ENCODE measurements around the gene IDI1.
"Not testable (repeated sequence)": the region's sequence is repeated elsewhere in the genome, so short reads cannot be mapped to it uniquely, and the experiment has no call there.

Gene IDI1

GRCh38 chr10:1048732-1049424 lies at the start of gene IDI1:
TSS of gene IDI1 (minus strand) at chr10:1049119. CDS start at chr10:1049003, 116 bp downstream.
- peak; percentile 95 to 97 for DNase-seq

GRCh38 chr10:1097436-1097835 lies 48.5 kb upstream of the IDI1 start:
- no peak for DNase-seq

GRCh38 chr10:1096287-1096889 lies 47.5 kb upstream of the IDI1 start:
- no peak for DNase-seq

GRCh38 chr10:1095498-1095897 lies 46.6 kb upstream of the IDI1 start:
- no peak for DNase-seq

- no peak for DNase-seq
Observed at GRCh38 chr10:1094112-1095057, 45.5 kb upstream of the IDI1 start.

- no peak for DNase-seq
Observed at GRCh38 chr10:1093696-1094095, 44.8 kb upstream of the IDI1 start.

- no peak for DNase-seq
Observed at GRCh38 chr10:1090696-1091095, 41.8 kb upstream of the IDI1 start.

- no peak for DNase-seq
Observed at GRCh38 chr10:1089017-1089689, 40.2 kb upstream of the IDI1 start.

- DNase-seq = no peak
Observed at GRCh38 chr10:1086787-1087186, 37.9 kb upstream of the IDI1 start.

- DNase-seq = no peak
Observed at GRCh38 chr10:1085258-1085657, 36.3 kb upstream of the IDI1 start.

GRCh38 chr10:1084011-1084950 lies 35.4 kb upstream of the IDI1 start:
- no peak for DNase-seq

- DNase-seq = no peak
Observed at GRCh38 chr10:1083581-1083980, 34.7 kb upstream of the IDI1 start.

GRCh38 chr10:1078668-1079067 lies 29.7 kb upstream of the IDI1 start:
- no peak for DNase-seq

- peak in 1 of 2 experiments; percentile 3 for DNase-seq
Observed at GRCh38 chr10:1074748-1075308, 25.9 kb upstream of the IDI1 start.

- no peak for DNase-seq
Observed at GRCh38 chr10:1074052-1074747, 25.3 kb upstream of the IDI1 start.

- DNase-seq = no peak
Observed at GRCh38 chr10:1070919-1071318, 22.0 kb upstream of the IDI1 start.

GRCh38 chr10:1068380-1069361 lies 19.8 kb upstream of the IDI1 start:
- DNase-seq = no peak

GRCh38 chr10:1066734-1067133 lies 17.8 kb upstream of the IDI1 start:
- not testable (repeated sequence) for DNase-seq

GRCh38 chr10:1064964-1065247 lies 16.0 kb upstream of the IDI1 start:
- no peak for DNase-seq
